Measurements from ENCODE around the gene GPANK1.

Gene GPANK1

DNA sequence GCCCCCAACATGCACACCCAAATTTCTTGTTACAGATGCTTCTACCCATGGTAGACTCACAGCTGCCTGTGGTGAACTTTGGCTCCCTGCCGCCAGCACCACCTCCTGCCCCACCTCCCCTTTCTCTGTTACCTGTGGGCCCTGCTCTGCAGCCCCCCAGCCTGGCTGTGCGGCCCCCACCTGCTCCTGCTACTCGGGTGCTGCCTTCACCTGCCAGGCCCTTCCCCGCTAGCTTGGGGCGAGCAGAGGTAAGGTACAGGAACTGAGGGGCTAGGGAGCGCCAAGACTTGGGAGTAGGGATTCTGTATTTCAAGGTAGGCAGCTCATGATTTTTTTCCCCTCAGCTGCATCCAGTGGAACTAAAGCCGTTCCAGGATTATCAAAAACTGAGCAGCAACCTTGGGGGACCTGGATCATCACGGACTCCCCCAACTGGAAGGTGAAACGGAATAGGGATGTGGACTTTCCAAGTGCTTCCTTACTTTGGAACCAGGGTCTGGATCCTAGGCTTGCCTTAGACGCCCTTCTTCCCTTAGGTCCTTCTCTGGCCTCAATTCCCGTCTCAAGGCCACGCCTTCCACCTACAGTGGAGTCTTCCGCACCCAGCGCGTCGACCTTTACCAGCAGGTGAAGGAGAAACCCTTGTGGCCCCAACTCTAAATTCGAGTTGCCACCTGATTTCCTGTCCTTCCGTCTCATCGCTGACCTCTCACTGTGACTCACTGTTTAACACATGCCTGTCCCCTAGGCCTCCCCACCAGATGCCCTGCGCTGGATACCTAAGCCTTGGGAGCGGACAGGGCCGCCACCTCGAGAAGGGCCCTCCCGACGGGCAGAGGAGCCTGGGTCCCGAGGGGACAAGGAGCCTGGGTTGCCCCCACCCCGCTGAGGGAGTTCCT, 27.9 kb downstream of the GPANK1 start:
- DNase-seq = no peak

DNA sequence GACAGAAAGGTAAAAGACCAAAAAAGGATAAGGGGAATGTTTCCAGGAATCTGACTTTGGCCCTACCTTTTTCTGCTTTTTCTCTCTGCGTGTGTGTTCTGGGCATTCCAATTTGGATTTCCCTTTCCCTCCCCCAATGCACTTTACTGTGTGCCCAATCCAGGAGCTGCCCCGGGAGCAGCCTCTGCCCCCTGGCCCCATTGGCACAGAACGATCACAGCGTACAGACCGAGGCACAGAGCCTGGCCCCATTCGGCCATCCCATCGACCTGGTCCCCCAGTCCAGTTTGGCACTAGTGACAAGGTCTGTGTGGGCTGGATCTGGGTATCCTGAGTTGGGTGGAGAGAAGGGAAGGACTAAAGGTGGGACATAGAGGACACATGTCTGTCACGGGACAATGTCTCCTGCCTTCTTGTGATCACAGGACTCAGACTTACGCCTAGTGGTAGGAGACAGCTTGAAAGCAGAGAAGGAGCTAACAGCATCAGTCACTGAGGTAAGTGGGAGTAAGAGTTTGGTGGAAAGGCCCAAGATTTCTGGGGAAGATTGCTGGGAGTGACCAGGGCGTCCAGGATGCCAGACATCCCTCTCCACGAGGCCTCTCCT, 29.7 kb downstream of the GPANK1 start:
- no peak for DNase-seq

DNA sequence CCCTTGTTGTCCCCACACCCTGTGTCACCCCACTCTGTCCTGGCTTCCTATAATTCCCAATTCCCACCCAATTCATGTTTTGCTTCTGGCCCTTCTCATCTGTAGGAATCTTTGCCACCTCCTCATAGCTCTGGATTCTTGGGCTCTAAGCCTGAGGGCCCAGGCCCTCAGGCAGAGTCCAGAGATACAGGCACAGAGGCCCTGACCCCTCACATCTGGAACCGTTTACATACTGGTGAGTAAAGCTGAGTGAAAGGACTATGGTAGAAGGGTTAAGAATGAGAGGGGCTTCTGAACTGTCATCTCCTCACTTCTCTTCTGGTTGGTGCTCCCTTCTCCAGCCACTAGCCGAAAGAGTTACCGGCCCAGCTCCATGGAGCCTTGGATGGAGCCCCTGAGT, 30.7 kb downstream of the GPANK1 start:
- no peak for DNase-seq

DNA sequence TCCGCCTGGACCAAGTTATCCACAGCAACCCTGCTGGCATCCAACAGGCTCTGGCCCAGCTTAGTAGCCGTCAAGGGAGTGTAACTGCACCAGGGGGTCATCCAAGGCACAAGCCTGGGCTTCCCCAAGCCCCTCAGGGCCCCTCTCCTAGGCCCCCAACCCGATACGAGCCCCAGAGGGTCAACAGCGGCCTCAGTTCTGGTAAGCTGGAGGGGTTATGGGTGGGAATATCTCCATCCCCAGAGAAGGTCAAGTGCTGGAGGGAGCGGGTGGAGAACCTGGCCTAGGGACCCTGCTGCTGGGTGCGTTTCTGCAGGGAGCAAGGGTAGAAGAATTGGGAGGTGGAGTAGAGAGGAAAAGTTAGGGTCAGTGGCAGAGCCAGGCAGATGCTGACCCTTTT, 31.4 kb downstream of the GPANK1 start:
- DNase-seq = no peak

DNA sequence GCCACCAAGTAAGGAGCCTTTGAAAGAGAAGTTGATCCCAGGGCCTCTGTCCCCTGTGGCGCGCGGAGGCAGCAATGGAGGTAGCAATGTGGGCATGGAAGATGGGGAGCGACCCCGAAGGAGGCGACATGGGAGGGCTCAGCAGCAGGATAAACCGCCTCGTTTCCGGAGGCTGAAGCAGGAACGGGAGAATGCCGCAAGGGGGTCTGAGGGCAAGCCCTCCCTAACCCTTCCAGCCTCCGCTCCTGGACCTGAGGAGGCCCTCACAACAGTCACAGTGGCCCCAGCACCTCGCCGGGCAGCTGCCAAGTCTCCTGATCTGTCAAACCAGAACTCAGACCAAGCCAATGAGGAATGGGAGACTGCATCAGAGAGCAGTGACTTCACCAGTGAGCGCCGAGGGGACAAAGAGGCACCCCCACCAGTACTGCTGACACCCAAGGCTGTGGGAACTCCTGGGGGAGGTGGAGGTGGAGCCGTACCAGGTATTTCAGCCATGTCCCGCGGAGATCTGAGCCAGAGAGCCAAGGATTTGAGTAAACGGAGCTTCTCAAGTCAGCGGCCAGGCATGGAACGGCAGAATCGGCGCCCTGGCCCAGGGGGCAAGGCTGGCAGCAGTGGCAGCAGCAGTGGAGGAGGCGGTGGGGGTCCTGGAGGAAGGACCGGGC, 32.4 kb downstream of the GPANK1 start:
- no peak for DNase-seq

DNA sequence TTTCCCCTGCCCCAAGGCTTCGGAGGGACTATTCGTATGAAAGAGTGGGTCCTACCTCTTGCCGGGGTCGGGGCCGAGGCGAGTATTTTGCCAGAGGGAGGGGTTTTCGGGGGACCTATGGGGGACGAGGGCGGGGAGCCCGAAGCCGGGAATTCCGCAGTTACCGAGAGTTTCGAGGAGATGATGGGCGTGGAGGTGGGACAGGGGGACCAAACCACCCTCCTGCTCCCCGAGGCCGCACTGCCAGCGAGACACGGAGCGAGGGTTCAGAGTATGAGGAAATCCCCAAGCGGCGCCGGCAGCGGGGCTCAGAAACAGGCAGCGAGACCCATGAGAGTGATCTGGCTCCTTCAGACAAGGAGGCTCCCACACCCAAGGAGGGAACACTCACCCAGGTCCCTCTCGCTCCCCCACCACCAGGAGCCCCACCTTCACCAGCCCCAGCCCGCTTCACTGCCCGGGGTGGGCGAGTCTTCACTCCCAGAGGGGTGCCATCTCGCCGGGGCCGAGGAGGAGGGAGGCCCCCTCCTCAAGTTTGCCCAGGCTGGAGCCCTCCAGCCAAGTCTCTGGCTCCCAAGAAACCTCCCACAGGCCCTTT, 33.0 kb downstream of the GPANK1 start:
- DNase-seq = no peak

DNA sequence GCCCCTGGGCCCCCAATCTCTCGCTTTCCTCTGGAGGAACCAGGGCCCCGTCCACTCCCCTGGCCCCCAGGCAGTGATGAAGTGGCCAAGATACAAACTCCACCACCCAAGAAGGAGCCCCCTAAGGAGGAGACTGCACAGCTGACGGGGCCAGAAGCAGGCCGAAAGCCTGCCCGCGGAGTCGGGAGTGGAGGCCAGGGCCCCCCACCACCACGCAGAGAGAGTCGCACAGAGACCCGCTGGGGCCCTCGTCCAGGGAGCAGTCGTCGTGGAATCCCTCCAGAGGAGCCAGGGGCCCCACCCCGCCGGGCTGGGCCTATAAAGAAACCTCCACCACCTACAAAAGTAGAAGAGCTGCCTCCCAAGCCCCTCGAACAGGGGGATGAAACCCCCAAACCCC, 33.6 kb downstream of the GPANK1 start:
- no peak for DNase-seq

DNA sequence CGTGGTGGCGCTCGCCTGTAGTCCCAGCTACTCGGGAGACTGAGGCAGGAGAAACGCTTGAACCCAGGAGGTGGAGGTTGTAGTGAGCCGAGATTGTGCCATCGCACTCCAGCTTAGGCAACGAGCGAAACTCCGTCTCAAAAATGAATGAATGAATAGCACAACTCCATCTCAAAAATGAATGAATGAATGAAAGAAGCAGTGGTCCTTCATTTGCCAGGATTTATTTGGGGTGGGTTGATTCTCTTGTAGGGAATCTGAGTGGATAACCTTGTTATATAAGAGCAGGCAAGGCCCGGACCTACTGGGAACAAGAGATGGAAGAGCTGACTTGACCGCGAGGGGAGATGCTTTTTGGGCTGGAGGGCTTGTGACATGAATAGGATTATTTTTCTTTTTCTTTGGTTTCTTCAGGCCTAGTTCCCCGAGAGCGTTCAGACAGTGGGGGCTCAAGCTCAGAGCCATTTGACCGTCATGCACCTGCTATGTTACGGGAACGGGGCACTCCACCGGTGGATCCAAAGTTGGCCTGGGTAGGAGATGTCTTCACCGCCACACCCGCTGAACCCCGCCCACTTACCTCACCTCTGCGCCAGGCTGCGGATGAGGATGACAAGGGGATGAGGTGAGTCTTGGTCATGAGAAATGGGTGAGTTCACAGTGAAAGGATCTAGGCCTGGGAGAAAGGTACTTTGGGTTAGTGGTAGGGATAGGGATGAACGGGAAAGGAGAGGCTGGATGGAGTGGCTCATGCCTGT, 34.4 kb downstream of the GPANK1 start:
- DNase-seq = no peak

DNA sequence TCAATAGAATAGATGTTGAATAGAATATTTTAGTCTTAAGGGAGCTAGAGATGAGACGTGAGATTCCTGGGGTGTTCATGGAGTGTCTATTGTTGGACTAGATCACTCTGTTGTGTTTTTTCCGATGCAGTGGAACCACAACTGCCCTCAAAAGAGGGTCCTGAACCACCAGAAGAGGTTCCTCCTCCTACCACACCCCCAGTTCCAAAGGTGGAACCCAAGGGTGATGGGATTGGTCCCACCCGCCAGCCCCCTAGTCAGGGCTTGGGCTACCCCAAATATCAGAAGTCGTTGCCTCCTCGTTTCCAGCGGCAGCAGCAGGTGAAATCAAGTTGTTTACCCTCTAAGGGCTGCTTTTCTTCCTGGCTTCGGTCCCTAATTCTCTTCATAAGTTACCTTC, 35.8 kb downstream of the GPANK1 start:
- DNase-seq = no peak

DNA sequence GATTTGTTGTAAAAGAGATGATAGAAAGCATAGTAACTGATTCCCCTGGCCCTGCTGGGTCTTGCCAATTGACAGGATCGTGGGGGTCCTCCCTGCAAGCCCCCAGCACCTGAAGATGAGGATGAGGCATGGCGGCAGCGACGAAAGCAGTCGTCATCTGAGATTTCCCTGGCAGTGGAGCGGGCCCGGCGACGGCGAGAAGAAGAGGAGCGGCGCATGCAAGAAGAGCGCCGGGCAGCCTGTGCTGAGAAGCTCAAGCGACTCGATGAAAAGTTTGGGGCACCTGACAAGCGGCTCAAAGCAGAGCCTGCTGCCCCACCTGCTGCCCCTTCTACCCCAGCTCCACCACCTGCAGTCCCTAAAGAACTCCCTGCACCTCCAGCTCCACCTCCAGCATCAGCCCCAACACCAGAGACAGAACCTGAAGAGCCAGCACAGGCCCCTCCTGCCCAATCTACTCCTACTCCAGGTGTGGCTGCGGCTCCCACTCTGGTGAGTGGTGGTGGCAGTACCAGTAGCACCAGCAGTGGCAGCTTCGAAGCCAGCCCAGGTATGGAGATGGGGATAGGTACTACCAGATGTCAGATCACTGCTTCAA, 37.0 kb downstream of the GPANK1 start:
- no peak for DNase-seq

DNA sequence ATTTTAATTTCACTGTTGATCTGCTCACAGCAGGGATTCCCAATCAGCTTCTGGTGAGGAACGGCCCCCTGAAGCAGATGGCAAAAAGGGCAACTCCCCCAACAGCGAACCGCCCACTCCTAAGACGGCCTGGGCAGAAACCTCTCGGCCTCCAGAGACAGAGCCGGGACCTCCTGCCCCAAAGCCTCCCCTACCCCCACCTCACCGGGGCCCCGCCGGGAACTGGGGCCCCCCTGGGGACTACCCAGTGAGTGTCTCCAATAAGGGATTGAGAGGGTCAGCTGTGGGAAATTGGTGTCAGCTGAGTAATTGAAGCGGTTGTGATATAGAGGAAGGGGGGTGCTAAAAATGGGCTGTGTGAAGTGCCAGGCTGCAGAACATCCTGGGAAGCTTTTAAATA, 37.8 kb downstream of the GPANK1 start:
- no peak for DNase-seq

DNA sequence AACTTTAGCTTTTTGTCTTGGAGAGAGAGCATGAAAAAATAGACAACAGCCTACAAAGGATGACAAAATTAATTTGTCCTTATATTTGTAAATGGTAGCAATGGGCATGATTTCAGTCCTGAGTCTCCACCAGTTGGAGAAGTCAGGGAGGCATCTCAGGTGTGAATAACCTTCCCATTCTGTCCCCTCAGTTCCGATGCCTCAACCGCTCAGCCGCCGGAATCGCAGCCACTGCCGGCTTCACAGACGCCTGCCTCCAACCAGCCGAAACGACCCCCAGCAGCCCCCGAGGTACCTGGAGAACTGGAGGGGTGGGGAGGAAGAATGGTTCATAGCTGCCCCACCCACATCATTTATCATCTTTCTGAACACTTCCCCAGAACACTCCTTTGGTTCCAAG, 40.7 kb downstream of the GPANK1 start:
- DNase-seq = no peak

DNA sequence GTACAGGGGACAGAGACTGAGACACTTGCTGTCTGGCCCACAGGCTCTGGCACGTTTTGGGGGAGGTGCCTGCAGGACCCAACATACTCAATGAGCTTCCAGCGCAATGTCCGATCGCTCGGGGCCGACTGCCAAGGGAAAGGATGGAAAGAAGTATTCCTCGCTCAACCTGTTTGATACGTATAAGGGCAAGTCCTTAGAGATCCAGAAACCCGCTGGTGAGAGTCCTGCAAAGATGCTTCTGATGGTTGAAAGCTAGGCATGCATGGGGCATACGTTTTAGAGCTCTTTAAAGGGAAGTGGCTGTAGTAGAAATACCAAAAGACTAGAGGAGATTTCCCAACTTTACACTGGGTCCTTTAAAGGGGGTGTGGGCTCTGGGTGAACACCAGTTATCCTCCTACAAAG, 42.1 kb downstream of the GPANK1 start:
- DNase-seq = no peak

DNA sequence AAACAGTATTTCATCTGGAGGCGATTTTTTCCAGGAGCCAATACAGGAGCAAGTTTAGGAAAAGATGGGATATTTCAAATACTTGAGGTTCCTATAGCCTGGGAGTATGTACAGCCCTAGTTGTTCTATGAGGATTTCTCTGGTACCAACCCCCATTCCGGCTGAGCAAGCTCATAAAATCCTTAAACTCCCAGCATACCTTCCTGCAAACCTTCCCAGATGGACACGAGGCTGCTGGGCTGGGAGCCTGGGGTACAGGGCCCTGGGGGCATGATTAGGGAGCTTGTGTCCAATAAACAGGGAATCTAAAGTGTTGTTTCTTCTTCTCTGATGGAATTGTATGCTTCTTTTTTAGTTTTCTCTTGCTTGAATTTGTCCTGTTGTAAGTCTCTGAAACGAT, 42.8 kb downstream of the GPANK1 start:
- no peak for DNase-seq

DNA sequence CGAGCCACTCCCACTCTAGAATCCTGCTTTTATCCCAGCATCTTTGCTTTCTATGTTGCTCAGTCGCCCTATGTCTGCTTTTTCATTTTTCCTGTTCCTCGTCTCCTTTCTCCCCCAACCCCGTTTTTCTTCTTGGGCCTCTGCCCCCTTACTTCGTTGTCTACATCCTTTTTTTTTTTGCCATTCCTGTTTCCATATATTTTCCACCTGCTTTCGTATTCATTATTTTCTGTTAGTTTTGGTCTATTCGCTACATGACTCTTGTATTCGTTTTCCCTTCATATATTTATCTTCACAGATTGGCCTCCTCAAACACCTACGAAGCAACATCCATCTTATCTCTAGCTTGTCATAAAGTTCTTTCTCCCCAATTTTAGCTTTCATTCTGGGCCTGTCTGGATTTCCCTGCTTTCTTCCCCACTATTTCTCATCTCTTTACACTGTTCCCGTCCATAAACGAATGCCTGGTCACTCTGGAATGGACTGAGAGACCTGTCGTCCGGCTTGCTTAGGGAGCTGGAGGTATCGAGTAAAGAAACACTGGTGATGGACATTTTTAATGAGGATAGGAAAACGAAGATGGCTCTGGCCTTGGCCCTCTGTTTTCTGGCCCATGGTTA, 43.4 kb downstream of the GPANK1 start:
- no peak for DNase-seq

DNA sequence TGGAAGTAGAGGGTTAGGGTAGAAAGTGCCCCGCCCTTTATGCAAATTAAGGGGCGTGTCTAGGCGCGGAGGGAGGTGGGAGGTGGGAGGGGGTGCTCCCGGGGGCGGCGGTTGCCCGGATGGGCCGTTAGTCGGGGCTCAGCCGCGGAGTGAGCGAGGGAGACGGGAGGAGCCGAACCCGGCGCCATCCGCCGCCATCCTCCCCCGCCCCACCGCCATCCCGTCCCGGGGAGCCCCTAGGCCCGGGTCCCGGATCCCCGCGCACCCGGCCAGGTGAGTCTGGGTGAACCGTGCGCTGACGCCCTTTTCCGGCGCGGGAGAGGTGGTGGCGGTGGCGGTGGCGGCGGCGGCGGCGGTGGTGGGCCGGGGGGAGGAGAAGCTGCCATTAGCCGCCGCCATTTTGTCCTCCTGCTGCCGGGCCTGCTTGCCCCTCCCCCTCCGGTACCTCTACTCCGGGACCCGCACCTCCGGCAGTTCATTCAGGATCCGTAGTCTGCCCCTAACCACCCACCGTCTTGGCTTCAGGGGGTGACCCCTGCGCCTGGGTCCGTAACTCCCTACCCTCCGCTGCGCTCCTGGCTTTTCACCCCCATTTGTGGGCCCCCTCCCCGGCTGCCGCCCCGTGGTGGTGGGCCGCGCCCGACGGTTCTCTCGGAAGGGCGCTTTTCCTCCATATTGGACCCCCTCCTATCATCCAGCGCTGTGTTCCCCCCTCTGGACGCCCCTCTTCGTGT, 44.0 kb downstream of the GPANK1 start, which contains the start of gene PRRC2A:
Gene PRRC2A (plus strand): TSS at position 130 of the 734 bp plus-strand sequence. CDS start 2,075 bp downstream, outside the sequence.
- peak; percentile 86 for DNase-seq

DNA sequence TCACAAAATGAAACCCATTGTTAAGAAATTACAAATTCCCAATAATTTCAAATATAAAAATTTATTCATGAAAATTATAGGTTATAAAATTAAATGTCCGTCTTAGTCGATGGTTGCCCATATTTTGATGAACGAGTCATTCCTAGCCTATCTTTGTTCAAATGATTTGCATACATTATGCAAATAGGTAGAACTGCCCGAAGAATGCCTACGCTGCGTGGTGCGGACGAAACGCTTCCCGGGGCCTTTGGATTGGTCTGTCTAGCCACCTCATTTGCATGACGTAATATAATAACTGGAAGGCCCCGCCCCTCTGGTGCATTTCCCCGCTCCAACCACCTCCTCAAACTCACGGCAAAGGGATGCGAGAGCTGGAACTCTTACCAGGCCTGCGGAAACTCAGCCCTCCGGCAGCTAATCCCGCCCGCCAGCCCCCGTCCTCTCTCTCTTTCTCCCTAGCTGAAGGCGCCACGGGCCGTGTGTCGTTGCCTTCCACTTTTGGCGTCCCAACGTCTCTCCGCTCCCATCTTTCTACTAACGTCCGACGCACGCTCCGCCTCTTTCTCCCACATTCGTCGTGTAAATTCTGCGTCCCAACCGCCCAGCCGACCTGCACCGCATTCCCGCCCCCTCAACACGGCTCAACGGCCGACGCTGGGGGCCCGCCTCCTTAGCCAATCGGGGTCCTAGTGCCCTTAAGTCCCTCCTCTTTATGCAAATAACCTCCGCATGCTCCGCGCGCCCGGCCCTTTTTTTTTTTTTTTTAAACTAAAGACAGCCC, 44.8 kb downstream of the GPANK1 start:
- peak; percentile 99 for DNase-seq

DNA sequence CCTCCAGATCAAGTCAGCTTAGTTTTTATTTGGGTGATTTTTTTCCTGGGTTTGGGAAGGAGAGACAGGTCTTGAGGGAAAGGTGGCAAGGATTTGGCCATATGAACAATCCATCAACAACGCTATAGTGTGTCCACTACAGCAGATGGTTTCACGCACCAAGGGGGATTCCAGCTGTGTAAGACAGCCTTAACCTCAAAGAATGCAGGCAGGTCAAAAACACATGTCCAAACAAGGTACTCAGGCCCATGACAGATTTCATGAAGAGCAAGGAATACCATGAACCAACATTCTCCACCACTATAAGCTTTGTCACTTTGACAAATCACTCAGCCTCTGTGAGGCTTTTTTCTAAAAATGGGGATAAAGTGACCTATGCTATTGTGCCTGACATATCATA, 47.8 kb downstream of the GPANK1 start:
- no peak for DNase-seq

DNA sequence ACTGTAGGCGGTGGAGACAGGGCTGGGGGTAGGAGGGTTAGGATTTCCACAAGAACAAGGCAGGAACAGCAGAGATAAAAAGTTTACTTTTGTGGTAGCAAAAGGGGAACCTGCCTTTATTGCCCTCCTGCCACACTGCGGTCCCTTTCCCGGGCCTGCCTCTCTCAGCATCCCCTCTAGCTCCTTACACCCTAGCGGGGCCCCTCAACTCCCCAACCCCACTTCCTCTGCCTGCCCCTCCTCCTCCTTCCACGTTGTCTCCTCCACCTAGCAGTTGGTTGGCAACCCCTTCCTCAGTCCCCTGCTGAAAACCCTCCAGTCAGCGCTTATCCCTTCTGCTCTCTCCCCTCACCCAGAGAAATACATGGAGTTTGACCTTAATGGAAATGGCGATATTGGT, 49.0 kb downstream of the GPANK1 start:
- no peak for DNase-seq

Measured in NCI-H2171 treated with DMSO at 0.1 percent for 48 hours (cell line).